ENCODE measurements around the gene NOL8. TPM values are rescaled to one million over a fixed set of nuclear protein-coding genes. Genes with fewer than 3 reads are reported as not detected.
A peak's percentile ranks its signal among the peaks of the same experiment; 100 is the strongest.

The NOL8 gene
- total and polyA plus RNA-seq, 2 donors (not counting 1 experiment from before 2014, with no cell fraction given) = 20.0 to 28.6 TPM

GRCh38 chr9:92265154-92265553, 60.0 kb downstream of the NOL8 start:
- no peak for TF ChIP-seq EZH2 (IDR thresholded peaks at IDR 0.05; ENCODE audit: low read length, missing control alignments)
- no peak for TF ChIP-seq CTCF (conservative IDR thresholded peaks at IDR 0.05 in 1 of 2, IDR thresholded peaks at IDR 0.05 in 1 of 2; ENCODE audit: low read depth in 1 of 2, low read length in 2 of 2)
- H3K27ac ChIP-seq (ENCODE audit: insufficient read depth, low read length) = no peak overlapping the region
- no peak overlapping the region for H3K4me3 ChIP-seq (replicated peaks in 1 of 4; ENCODE audit: control extremely low read depth in 1 of 4, insufficient read depth in 1 of 4, low read depth in 3 of 4, low read length in 4 of 4)
- no peak overlapping the region for H2AFZ ChIP-seq (ENCODE audit: low read length)
- no peak overlapping the region for H3K9ac ChIP-seq (ENCODE audit: insufficient read depth, low read length)
- peaks cover 28% of the 10 kb centered on the region for H3K36me3 ChIP-seq (ENCODE audit: control insufficient read depth, insufficient read depth, low read length)
- no peaks in the 10 kb centered on the region for H4K20me1 ChIP-seq (ENCODE audit: control insufficient read depth, extremely low read depth, insufficient read depth, low read length)
- no peak overlapping the region for H3K4me2 ChIP-seq (ENCODE audit: extremely low read depth, insufficient read depth, low read length)
- H3K4me1 ChIP-seq (ENCODE audit: control insufficient read depth, extremely low read depth, insufficient read depth, low read length) = peaks cover 3% of the 10 kb centered on the region
- peak; percentile 7 to 8 for DNase-seq (ENCODE audit: low read depth in 2 of 2)
- H3K27me3 ChIP-seq (ENCODE audit: control insufficient read depth, insufficient read depth, low read length) = no peaks in the 10 kb centered on the region
- no peaks in the 10 kb centered on the region for H3K9me3 ChIP-seq (ENCODE audit: control insufficient read depth, insufficient read depth, low read depth, low read length)
- H3K79me2 ChIP-seq (ENCODE audit: control insufficient read depth, insufficient read depth, low read length) = no peaks in the 10 kb centered on the region

- no peaks in the 10 kb centered on the region for H4K20me1 ChIP-seq (ENCODE audit: control insufficient read depth, extremely low read depth, insufficient read depth, low read length)
- H2AFZ ChIP-seq (ENCODE audit: low read length) = no peak overlapping the region
- peaks cover 3% of the 10 kb centered on the region for H3K4me1 ChIP-seq (ENCODE audit: control insufficient read depth, extremely low read depth, insufficient read depth, low read length)
- no peaks in the 10 kb centered on the region for H3K27me3 ChIP-seq (ENCODE audit: control insufficient read depth, insufficient read depth, low read length)
- no peak overlapping the region for H3K9ac ChIP-seq (ENCODE audit: insufficient read depth, low read length)
- no peak overlapping the region for H3K27ac ChIP-seq (ENCODE audit: insufficient read depth, low read length)
- no peak for TF ChIP-seq EZH2 (IDR thresholded peaks at IDR 0.05; ENCODE audit: low read length, missing control alignments)
- TF ChIP-seq CTCF (conservative IDR thresholded peaks at IDR 0.05 in 1 of 2, IDR thresholded peaks at IDR 0.05 in 1 of 2; ENCODE audit: low read depth in 1 of 2, low read length in 2 of 2) = no peak
- no peaks in the 10 kb centered on the region for H3K9me3 ChIP-seq (ENCODE audit: control insufficient read depth, insufficient read depth, low read depth, low read length)
- no peak overlapping the region for H3K4me2 ChIP-seq (ENCODE audit: extremely low read depth, insufficient read depth, low read length)
- H3K36me3 ChIP-seq (ENCODE audit: control insufficient read depth, insufficient read depth, low read length) = peaks cover 31% of the 10 kb centered on the region
- H3K4me3 ChIP-seq (replicated peaks in 1 of 4; ENCODE audit: control extremely low read depth in 1 of 4, insufficient read depth in 1 of 4, low read depth in 3 of 4, low read length in 4 of 4) = no peak overlapping the region
- H3K79me2 ChIP-seq (ENCODE audit: control insufficient read depth, insufficient read depth, low read length) = no peaks in the 10 kb centered on the region
- no peak for DNase-seq (ENCODE audit: low read depth in 2 of 2)
Observed at GRCh38 chr9:92263131-92263530, 62.0 kb downstream of the NOL8 start.

GRCh38 chr9:92257327-92257726, 67.8 kb downstream of the NOL8 start:
- Histone ChIP-seq H3K36me3 (ENCODE audit: control insufficient read depth, insufficient read depth, low read length) (peaks cover 21% of the 10 kb centered on the region), H3K4me2 (ENCODE audit: extremely low read depth, insufficient read depth, low read length) (no peak overlapping the region)

More at GRCh38 chr9:92257327-92257726, 67.8 kb downstream of the NOL8 start:
- Histone ChIP-seq H2AFZ (ENCODE audit: low read length) (no peak overlapping the region), H3K27me3 (ENCODE audit: control insufficient read depth, insufficient read depth, low read length) (no peaks in the 10 kb centered on the region), H3K27ac (ENCODE audit: insufficient read depth, low read length) (no peak overlapping the region), H4K20me1 (ENCODE audit: control insufficient read depth, extremely low read depth, insufficient read depth, low read length) (no peaks in the 10 kb centered on the region), H3K79me2 (ENCODE audit: control insufficient read depth, insufficient read depth, low read length) (no peaks in the 10 kb centered on the region), H3K9ac (ENCODE audit: insufficient read depth, low read length) (no peak overlapping the region), H3K4me3 (replicated peaks in 1 of 4; ENCODE audit: control extremely low read depth in 1 of 4, insufficient read depth in 1 of 4, low read depth in 3 of 4, low read length in 4 of 4) (no peak overlapping the region), H3K9me3 (ENCODE audit: control insufficient read depth, insufficient read depth, low read depth, low read length) (no peaks in the 10 kb centered on the region), H3K4me1 (ENCODE audit: control insufficient read depth, extremely low read depth, insufficient read depth, low read length) (no peaks in the 10 kb centered on the region)
- TF ChIP-seq CTCF (conservative IDR thresholded peaks at IDR 0.05 in 1 of 2, IDR thresholded peaks at IDR 0.05 in 1 of 2; ENCODE audit: low read depth in 1 of 2, low read length in 2 of 2) = no peak
- no peak for TF ChIP-seq EZH2 (IDR thresholded peaks at IDR 0.05; ENCODE audit: low read length, missing control alignments)
- no peak for DNase-seq (ENCODE audit: low read depth in 2 of 2)
